Activated CD8-positive, alpha-beta memory T cell treated with anti-CD3 and anti-CD28 coated beads for 24 hours (primary cell): ENCODE results near the gene ELAC2.

Experiments
- DNase-seq: peaks from one replicate; pipeline ENCODE4 v3.0.0-alpha.2; 2020

ELAC2 gene

GRCh38 chr17:13016881-13017654 is 759 bp downstream of the ELAC2 start:
- no peak for DNase-seq

- no peak for DNase-seq
Observed at GRCh38 chr17:13014801-13015200, 3.0 kb downstream of the ELAC2 start.

GRCh38 chr17:13010959-13011358 is 6.9 kb downstream of the ELAC2 start:
- DNase-seq: no peak

- no peak for DNase-seq
Observed at GRCh38 chr17:13008461-13008860, 9.4 kb downstream of the ELAC2 start.

- DNase-seq: no peak
Observed at GRCh38 chr17:13005530-13005929, 12.3 kb downstream of the ELAC2 start.

GRCh38 chr17:13004336-13004735 is 13.5 kb downstream of the ELAC2 start:
- DNase-seq: no peak

GRCh38 chr17:13003927-13004326 is 13.9 kb downstream of the ELAC2 start:
- DNase-seq: no peak

- no peak for DNase-seq
Observed at GRCh38 chr17:13003454-13003851, 14.4 kb downstream of the ELAC2 start.

GRCh38 chr17:13002761-13003453 is 14.9 kb downstream of the ELAC2 start:
- peak; percentile 78 for DNase-seq

GRCh38 chr17:13001991-13002615 is 15.7 kb downstream of the ELAC2 start:
- no peak for DNase-seq

GRCh38 chr17:13000561-13000960 is 17.3 kb downstream of the ELAC2 start:
- DNase-seq: no peak

- no peak for DNase-seq
Observed at GRCh38 chr17:12998874-12999273, 19.0 kb downstream of the ELAC2 start.

GRCh38 chr17:12998461-12998860 is 19.4 kb downstream of the ELAC2 start:
- DNase-seq: no peak

- DNase-seq: no peak
Observed at GRCh38 chr17:12996941-12997340, 20.9 kb downstream of the ELAC2 start.

GRCh38 chr17:12996357-12996756 is 21.5 kb downstream of the ELAC2 start:
- DNase-seq: no peak

GRCh38 chr17:12995896-12996295 is 21.9 kb downstream of the ELAC2 start:
- DNase-seq: no peak

- DNase-seq: no peak
Observed at GRCh38 chr17:12995106-12995895, 22.5 kb downstream of the ELAC2 start.

GRCh38 chr17:12994341-12995074 is 23.3 kb downstream of the ELAC2 start:
- DNase-seq: no peak

- no peak for DNase-seq
Observed at GRCh38 chr17:12993631-12994030, 24.2 kb downstream of the ELAC2 start.

- no peak for DNase-seq
Observed at GRCh38 chr17:12992676-12993075, 25.2 kb downstream of the ELAC2 start.

- no peak for DNase-seq
Observed at GRCh38 chr17:12990926-12991325, 26.9 kb downstream of the ELAC2 start.

GRCh38 chr17:12990041-12990808 is 27.6 kb downstream of the ELAC2 start:
- DNase-seq: no peak
